HG02759 (cell line): ENCODE data around the gene KCNJ11.

ENCODE experiments used
- ATAC-seq: cut with Tn5 transposase; IDR thresholded peaks from one replicate; pipeline ENCODE4 v1.9.1; 2021; ENCODE audit warnings: mild to moderate bottlenecking, moderate library complexity; ENCODE audit not compliant: unreplicated experiment

The KCNJ11 gene

DNA sequence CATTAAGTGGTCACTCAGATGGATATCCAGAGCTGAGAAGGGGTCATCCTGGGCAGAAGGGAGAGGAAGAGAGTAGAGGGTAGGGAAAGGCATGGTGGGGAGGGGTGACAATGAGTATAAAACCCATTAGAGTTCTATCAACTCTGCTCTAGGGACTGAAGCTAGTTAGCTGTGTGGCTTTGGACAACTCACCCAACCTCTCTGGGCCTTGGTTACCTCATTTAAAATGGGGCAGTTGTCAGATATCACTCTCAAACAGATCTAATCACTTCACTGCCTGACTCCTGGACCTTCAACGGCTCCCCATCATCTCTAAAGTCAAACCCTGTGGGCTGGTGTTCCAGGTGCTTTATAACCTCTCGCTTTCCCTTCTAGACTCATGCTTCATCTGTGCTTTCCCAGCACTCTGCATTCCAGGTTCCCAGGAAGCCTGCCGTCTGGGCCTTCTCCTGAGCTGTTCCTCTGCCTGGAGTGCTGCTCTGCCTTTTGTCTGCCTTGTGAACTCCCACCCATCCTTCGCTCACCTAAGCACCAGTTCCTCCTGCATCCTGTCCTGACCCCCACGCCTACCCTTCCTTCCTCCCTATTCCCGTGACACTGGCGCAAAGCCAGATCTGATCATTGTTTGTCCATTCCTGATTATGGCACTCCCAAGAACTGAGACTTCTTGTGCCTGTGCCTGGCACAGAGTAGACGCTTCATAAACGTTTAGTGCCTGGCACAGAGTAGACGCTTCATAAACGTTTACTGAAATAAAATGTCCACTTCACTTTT lies 22.3 kb upstream of the KCNJ11 start:
- no peak for ATAC-seq

- ATAC-seq = no peak
Measured at GRCh38 chr11:17408641-17409040, 20.2 kb upstream of the KCNJ11 start.

DNA sequence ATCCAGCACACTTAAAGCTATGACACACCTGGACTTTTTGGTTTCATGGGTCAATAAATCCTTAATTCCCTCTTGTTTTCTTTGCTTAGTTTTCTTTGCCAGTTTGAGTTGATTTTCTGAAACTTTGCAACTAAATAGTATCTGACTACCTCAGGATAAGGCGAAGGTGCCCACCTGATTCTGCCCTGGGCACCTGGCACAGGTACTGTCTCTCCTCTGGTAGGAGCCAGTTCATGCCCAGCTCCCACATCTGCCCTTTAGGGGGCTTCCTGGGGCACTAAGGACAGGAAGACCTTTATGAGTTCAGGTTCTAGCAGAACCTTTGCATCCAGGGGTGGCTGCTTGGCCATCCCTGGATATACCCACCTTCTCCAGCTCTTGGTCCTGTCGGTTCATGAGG lies 19.6 kb upstream of the KCNJ11 start:
- no peak for ATAC-seq

DNA sequence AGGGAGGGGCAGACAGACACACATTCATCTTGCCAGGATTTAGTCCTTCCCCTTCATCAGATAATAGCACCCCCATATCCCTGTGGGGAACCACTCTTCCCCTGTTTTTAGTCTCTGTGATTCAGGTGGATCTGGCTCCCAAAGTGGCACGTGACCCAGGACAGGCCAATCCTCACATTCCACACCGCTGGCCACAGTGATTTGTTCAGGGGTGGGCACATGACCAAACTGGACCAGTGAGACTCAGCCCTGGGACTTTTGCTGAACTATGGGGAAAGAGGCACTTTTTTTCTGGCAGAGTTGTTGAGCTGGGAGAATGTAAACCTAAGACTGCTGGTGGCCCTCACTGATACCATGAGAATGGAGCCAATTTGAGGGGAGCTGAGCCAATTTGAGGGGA lies 19.1 kb upstream of the KCNJ11 start:
- ATAC-seq = no peak

- ATAC-seq = no peak
Measured at GRCh38 chr11:17406818-17407149, 18.3 kb upstream of the KCNJ11 start.

DNA sequence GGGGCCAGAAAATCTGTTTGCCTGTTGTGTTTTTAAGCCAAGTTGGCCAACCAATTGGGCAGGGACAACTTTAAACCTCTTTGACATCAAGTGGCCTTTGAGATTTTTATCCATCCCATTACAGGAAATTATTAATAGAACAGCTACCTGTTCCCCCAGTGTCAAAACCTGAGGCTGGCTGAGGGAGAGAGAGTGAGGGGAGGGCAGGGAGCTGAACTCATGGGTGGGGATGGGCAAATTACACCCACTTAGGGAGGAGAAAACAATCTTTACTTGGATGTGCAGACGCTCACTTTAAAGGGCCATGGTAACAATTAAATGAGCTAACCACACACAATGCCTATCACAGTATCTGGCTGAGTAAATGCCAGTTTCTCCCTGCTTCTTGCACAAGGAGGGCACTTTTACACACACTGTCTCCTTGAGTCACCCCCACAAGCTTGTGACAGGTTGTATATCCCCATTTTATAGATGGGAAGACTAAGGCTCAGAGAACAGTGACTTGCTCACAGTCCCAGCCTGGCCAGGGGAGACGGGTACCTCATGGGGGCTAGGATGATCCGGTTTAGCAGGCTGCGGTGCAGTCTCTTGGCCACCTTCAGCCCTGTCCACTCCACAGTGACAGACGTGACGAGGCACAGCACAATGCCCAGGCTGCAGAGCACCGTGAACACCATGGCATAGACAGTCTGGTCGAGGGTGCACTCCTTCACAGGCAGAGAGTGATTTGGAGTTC lies 17.8 kb upstream of the KCNJ11 start:
- no peak for ATAC-seq

DNA sequence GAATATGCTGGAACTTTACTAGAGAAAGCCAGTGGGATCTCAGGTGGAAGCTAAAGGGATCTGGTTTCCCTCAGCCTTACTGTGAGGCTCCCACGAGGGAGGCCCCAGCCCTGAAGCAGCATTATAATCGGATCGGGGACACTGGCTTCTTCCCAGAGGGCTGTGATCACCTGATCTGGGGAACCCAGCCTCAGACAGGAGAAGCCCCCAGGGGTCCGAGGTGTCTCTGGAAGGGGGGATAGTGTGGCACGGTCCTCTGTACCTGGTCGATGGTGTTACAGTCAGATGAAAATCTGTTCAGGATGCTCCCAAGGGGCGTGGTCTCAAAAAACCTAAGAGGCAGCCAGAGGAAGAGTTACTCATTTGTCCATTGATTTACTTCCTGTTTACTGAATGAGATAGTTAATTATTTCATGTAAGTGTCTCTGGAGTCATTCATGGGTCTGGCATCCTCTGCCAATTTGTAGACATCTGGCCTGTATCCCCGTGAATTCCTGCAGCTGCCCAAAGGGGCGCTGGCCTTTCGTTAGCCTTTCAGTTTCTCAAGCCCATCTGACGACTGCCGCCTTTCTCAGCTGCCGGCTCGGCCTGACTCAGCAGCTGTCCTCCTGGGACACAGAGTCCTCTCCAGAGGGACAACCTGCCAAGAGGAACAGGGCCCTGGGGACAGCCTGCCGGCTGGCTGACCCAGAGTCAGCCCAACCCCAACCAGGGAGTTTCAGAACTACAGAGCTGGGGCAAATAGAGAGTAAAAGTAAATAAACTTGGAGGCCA lies 17.0 kb upstream of the KCNJ11 start:
- no peak for ATAC-seq

- ATAC-seq = no peak
Measured at GRCh38 chr11:17403980-17404759, 15.7 kb upstream of the KCNJ11 start.

- ATAC-seq = no peak
Measured at GRCh38 chr11:17402486-17402885, 14.0 kb upstream of the KCNJ11 start.

DNA sequence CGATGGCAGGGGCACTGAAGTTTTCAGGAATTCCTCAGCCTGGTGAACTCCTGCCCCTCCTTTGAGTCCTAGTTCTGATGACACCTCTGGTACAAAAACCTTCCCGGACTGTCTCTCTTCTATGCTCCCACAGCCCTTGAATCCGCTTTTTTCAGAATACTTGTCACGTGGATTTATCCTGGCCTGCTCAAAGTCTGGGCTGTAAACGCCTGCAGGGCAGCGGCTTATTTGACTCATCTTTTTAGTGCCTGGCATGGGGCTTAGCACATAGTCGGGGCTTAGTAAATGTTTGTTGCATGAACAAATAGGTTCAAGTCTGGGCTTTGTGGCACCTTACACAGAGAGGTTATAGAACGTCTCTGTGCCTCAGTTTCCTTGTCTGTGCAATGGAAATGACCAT lies 13.4 kb upstream of the KCNJ11 start:
- ATAC-seq = no peak

DNA sequence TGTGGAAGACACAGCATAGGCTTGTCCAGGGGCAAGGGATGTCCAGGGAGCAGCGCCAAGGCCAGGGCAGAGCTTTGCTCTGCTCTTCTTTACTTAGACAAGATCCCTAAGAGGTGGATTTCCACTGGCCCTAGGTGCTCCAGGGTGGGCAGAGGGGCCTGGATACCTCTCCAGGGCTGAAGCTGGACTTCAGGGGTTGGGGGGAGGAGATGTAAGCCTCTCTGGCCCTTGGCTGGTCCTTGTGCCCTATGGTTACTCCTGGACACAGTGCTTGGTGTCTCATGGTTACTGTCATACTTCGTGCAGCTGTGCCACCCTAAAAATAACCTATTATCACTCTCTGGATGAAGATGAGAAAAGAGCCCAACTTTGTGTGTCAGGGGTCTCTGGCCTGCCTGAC lies 12.9 kb upstream of the KCNJ11 start:
- ATAC-seq = no peak

GRCh38 chr11:17400048-17400775 lies 11.8 kb upstream of the KCNJ11 start:
- ATAC-seq = peak; percentile 60

GRCh38 chr11:17399236-17399635 lies 10.8 kb upstream of the KCNJ11 start:
- no peak for ATAC-seq

- no peak for ATAC-seq
Measured at GRCh38 chr11:17397311-17398002, 9.0 kb upstream of the KCNJ11 start.

DNA sequence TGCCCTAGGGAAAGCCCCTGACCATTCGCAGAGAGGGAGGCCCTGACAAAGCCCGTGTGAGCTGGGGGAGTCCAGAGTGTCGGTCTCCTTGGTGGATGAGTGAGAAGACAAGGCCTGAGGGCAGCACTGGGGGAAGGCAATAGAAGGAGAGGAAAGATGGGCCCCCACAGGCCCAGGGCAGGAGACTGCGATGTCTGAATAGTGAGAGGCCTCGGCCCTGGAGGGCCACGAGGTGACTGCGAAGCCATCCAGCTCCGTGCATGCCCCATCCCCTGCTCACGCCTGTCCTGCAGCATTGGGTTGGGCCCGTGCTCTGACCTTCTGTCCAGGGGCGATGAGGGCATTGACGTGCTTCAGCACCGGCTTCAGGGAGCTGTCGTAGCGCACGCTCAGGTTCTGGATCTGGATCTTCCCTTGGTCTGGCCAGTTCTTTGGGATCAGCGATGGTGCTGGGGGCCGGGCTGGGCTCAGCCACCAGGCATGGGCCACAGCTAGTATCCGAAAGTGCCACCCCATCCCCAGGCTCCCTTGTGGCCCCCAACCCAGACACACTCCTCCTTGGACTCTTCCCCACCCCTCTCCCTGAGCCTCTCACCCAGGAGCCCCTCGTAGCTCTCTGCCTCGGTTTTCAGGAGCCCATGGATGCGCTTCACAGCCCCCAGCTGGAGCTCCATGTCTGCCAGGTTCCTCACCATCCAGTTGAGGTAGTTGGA lies 8.3 kb upstream of the KCNJ11 start:
- no peak for ATAC-seq

DNA sequence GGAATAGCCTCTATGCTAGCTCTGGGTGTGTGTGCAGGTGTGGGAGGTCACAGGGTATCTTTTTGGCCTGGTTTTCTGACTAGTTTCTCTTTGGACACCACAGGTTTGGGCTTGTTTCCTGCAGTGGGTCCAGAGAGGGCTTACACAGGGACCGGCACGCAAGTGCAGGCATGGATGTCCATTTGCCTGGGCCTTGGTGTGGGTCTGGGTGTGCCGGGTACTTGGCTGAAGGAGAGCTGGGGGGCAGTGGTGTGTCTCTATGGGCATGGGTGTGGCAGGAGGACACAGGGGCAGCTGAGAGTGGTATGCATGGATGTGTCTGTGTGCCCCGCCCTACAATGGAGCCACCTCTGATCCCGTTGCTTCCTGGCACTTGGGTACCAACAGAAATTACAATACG lies 7.5 kb upstream of the KCNJ11 start:
- ATAC-seq = no peak

DNA sequence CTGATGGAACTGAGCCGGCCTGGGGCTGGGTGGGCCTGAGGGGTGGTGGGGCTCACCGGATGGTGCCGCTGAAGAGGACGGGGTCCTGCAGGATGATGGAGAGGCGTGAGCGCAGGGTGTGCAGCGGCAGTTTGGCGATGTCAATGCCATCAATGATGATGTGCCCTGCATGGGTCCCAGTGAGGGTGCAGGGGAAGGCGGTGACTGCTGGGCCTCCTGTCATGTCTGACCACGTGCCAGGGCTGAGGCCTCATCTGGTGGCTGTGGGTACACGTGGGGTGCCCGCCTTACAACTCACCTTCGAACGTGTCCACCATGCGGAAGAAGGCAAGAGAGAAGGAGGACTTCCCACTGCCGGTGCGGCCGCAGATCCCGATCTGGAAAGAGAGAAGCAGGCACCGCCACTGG lies 7.1 kb upstream of the KCNJ11 start:
- no peak for ATAC-seq

GRCh38 chr11:17394743-17395390 lies 6.4 kb upstream of the KCNJ11 start:
- ATAC-seq = no peak

DNA sequence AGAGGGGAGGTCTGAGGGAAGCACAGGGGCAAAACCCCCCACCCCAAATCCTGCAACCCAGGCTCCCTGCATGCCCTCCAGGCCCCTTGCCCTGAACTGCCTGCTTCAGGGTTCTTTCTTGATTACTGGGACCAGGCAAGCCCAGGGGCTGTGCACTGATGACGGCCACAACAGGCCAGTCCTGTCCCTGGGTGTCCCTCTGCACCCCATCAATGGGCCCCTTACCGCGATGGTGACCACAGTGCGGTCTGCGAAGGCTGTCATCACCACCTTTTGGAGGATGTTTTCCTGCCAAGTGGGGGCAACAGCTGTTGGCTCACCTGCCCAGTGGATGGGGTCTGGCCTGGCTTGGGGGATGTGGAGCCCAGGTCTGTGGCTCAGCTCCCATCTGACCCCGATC lies 5.0 kb upstream of the KCNJ11 start:
- ATAC-seq = no peak
